ENCODE data around the gene COX4I1.

Gene COX4I1

GRCh38 chr16:85799497-85800320 lies at the start of gene COX4I1, which contains the start of gene EMC8:
Gene COX4I1 (plus strand): TSS chr16:85799695. CDS start chr16:85801206, 1,511 bp downstream.
Gene EMC8 (minus strand): TSS chr16:85799544. CDS start chr16:85799295, 249 bp downstream.
- DNase-seq (ENCODE audit: low read depth) = peak; percentile 87

- no peak for DNase-seq (ENCODE audit: low read depth)
Measured at GRCh38 chr16:85749771-85750145, 49.7 kb upstream of the COX4I1 start.

GRCh38 chr16:85750146-85750826 lies 49.2 kb upstream of the COX4I1 start:
- no peak for DNase-seq (ENCODE audit: low read depth)

- DNase-seq (ENCODE audit: low read depth) = no peak
Measured at GRCh38 chr16:85750827-85751697, 48.4 kb upstream of the COX4I1 start, which contains the start of gene C16orf74. Gene C16orf74 (minus strand): TSS chr16:85751096. CDS start chr16:85735217, 15,879 bp downstream.

DNA sequence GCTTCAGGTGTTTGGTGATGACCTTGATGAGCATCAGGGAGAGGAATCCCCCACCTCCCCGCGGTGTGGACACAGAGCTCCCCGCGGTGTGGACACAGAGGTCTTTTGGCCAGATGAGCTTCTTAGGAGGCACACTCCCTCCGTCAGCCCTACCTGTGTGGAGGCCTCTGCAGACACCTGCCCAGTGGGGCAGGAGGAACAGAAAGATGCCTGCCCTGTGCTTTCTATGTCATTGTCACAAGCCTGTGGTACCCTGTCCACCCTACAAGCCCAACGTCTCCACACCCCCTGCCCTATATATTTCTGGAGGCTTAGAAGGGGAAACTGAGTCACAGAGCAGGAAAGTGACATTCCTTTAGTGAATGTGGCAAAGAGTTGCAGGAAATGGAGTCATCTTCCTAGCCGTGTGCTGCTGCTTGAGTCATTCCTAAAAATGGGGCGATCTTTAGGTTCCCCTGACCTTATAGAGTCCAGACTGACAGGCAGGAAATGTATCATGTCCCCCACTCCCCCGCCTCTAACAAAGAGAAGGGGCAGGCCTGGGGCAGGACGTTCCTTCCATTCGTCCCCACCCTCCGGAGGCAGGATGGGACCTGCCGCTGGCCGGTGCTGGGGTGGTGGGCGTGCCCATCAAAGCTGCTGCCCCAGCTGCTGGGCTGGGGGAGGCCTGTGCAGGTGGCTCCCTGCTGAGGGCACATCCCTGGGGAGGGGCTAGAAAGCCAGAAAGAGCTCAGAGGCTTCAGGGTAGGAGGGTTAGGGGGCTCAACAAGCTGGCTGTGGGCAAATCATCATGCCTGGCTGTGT lies 47.6 kb upstream of the COX4I1 start:
- DNase-seq (ENCODE audit: low read depth) = no peak

- no peak for DNase-seq (ENCODE audit: low read depth)
Measured at GRCh38 chr16:85752511-85753420, 46.7 kb upstream of the COX4I1 start.

GRCh38 chr16:85753559-85753958 lies 45.9 kb upstream of the COX4I1 start:
- no peak for DNase-seq (ENCODE audit: low read depth)

DNA sequence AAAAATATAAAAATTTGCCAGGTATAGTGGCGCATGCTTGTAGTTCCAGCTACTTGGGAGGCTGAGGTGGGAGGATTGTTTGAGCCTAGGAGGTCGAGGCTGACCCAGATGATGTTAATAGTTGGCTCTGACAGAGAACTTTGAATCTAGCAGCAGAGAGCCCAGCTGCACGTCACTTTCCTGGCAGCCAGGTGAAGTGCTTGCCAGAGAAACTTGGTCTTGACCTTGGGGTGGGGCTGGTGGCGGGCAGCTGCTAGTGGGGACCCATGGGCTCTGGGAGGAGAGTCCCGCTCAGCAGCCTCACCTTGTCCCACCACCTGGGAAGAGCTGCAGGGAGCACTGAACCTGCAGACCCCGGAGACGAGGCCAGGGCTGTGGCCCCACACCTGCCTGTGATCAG lies 45.5 kb upstream of the COX4I1 start:
- no peak for DNase-seq (ENCODE audit: low read depth)

- no peak for DNase-seq (ENCODE audit: low read depth)
Measured at GRCh38 chr16:85754413-85754812, 45.1 kb upstream of the COX4I1 start.

DNA sequence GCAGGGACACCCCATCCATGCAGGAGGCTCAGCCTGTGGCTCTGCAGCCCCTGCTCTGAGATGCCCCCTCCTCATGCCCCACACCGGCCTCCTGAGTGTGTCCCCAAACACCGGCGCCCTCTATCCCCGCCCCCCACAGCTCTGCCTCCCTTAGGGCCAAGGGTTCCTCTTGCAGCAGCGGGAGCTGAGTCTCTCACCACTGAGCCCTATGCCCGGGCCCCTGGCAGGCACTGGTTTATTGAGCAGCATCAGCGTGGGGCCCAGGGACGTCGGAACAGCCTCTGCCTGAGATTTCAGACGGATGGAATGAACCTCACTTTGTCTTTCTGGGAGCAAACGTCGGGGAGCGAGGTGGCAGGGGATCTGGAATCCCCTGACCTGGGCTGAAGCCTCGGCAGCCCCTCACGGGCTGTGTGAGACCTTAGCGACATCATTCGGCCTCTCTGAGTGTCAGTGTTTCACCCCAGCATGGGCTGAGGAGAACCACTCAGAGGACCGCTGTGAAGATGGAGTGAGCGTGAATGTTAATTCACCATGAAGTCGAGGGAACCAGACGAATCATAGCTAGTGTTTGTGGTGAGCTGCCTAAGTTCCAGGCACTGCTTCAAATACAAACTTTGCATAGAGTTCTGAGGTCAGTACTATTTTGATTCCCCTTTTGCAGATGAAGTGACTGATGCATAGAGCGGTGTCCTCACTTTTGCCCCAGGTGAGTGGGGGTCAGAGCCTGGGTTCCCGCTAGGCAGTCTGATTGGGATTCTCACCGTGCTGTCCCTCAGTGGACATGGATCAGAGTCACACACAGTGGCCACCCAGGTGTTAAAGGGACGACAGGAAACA lies 43.3 kb upstream of the COX4I1 start:
- DNase-seq (ENCODE audit: low read depth) = no peak

GRCh38 chr16:85757341-85757822 lies 42.1 kb upstream of the COX4I1 start:
- no peak for DNase-seq (ENCODE audit: low read depth)

DNA sequence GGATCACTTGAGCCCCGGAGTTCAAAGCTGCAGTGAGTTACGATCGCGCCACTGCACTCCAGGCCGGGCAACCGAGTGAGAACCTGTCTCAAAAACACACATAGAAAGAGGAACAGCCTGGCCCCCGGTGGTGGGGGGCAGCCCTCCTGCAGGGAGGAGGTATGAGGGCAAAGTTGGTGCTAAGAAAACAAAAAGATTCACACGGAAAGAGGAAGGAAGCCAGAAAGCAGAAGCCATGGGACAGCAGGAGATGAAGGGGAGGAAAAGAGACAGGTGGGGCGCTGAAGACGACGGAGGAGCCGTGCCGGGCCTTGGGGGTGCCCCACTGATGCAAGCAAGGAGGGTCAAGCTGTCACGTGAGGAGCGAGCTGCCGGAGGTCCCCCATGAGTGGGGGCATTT lies 40.4 kb upstream of the COX4I1 start:
- DNase-seq (ENCODE audit: low read depth) = no peak

DNA sequence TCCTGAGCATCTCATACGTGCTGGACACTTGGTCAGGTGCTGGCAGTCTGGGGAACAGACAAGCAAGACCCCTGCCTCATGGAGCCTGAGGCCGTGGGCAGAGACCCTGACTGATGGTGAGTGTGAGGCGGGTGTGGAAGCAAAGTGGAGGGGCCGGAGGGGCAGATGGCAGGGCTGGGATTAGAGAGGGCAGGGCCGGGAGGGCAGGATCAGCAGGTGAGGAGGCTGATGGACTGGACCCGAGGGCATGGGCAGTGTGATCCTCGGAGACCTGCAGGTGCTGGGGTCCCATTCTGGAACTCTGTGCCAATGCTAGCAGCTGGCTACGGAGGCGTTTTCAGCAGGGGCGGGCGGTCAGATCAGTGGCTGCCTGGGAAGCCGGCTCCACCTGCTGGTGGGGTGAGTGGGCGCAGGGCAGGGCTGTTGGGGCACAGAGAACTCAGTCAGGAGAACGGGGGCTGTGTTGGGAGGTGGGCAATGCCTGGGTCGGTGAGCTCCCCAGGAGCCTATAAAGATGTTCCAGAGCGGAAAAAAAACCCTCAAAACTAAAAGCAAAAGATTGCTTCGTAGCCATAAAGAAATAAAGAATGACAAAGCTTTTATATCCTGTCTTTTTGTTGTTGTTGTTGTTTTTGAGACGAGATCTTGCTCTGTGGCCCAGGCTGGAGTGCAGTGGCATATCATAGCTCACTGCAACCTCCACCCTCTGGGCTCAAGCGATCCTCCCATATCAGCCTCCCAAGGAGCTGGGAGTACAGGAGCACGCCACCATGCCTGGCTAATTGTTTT lies 39.7 kb upstream of the COX4I1 start:
- no peak for DNase-seq (ENCODE audit: low read depth)

GRCh38 chr16:85761861-85762260 lies 37.6 kb upstream of the COX4I1 start:
- no peak for DNase-seq (ENCODE audit: low read depth)

GRCh38 chr16:85762970-85763369 lies 36.5 kb upstream of the COX4I1 start:
- no peak for DNase-seq (ENCODE audit: low read depth)

GRCh38 chr16:85763616-85764015 lies 35.9 kb upstream of the COX4I1 start:
- no peak for DNase-seq (ENCODE audit: low read depth)

DNA sequence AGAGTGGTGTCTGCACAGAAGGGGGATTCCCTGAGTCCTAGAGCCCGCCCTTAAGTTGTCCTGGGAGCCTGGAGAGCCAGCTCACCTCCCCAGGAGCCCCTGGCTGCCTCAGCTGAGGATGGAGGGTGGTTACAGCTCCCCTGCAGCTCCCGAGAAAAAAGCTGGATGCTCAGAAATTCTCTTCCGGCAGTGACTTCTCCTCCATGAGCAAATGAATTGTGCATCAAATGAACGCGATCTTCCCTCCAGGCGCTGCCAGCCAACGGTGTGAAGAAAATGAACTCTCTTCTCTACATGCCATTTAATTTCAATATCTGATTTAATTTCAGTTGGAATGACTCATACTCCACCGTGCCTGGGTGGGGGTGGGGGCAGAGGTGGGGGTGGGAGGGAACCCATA lies 34.3 kb upstream of the COX4I1 start:
- DNase-seq (ENCODE audit: low read depth) = no peak

GRCh38 chr16:85765767-85766166 lies 33.7 kb upstream of the COX4I1 start:
- no peak for DNase-seq (ENCODE audit: low read depth)

Data from activated gamma-delta T cell treated with anti-CD3 and anti-CD28 coated beads, Interleukin-2, amount 50 U/mL, for 16 hours (primary cell).